Measurements from ENCODE around the gene MRLN.

DNA sequence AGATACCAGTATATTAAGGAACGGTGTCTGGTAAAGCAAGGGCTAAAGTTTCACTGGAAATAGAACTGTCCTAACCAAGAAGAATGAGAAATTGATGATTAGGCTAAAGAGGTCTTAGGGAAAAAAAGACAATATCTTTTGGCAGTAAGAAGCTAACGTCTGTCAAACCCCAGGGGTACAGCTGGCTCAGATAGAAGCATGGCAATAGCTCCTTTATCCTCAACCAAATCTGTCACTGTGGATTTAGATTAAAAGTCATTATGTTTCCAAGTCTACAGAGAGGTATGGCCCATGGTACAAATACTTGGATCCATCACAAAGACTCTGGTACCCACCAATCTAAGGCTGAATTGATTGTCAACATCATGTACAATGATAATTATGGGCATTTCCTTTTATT is 35.0 kb downstream of the MRLN start:
- TF ChIP-seq, protein P1, sequence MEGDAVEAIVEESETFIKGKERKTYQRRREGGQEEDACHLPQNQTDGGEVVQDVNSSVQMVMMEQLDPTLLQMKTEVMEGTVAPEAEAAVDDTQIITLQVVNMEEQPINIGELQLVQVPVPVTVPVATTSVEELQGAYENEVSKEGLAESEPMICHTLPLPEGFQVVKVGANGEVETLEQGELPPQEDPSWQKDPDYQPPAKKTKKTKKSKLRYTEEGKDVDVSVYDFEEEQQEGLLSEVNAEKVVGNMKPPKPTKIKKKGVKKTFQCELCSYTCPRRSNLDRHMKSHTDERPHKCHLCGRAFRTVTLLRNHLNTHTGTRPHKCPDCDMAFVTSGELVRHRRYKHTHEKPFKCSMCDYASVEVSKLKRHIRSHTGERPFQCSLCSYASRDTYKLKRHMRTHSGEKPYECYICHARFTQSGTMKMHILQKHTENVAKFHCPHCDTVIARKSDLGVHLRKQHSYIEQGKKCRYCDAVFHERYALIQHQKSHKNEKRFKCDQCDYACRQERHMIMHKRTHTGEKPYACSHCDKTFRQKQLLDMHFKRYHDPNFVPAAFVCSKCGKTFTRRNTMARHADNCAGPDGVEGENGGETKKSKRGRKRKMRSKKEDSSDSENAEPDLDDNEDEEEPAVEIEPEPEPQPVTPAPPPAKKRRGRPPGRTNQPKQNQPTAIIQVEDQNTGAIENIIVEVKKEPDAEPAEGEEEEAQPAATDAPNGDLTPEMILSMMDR (IDR thresholded peaks at IDR 0.05) = no peak
- TF ChIP-seq POLR2A (IDR thresholded peaks at IDR 0.05) = no peak

Measured in esophagus squamous epithelium (tissue), 4 donors.